ENCODE results near the gene TSHZ1.

DNA sequence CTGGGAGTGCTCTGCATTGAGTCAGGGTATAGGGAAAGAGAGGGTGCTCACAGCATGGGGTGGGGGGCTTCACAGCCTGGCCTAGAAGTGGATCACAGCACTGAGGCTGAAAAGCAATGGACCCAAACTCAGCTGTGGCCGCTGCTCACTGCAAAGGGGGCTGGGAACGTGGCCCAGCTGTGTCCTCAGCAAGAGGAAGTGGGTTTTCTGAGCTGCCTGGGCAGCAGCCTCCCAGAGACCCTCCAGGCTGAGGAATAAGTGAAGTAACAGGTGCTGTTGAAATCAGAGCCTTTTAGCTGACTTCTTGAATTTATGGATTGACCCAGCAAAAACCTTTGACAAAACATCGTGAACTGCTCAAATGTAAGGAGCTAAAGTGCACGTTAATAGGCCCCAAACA is 36.9 kb upstream of the TSHZ1 start:
- TF ChIP-seq CTCF (conservative IDR thresholded peaks at IDR 0.05) (no peak), ZFX (IDR thresholded peaks at IDR 0.05) (no peak)
